Measurements from ENCODE around the gene PTPRG.
A peak's percentile ranks its signal among the peaks of the same experiment; 100 is the strongest.
"Not testable (repeated sequence)": the region's sequence is repeated elsewhere in the genome, so short reads cannot be mapped to it uniquely, and the experiment has no call there.

Gene PTPRG

GRCh38 chr3:61541694-61542093 is 19.7 kb upstream of the PTPRG start:
- Histone ChIP-seq H3K9me3 (ENCODE audit: control insufficient read depth, low read length) (no peaks in the 10 kb centered on the region), H3K9ac (no peak overlapping the region), H3K4me2 (ENCODE audit: low read length) (no peak overlapping the region), H2AFZ (no peak overlapping the region), H3K79me2 (no peaks in the 10 kb centered on the region), H3K36me3 (ENCODE audit: control insufficient read depth, insufficient read depth, low read length) (no peaks in the 10 kb centered on the region), H3K4me1 (no peaks in the 10 kb centered on the region), H3K27ac (no peak overlapping the region), H3K4me3 (ENCODE audit: low read depth, low read length) (no peak overlapping the region), H3K27me3 (ENCODE audit: control insufficient read depth, insufficient read depth, low read length) (no peaks in the 10 kb centered on the region)
- TF ChIP-seq CTCF (IDR thresholded peaks at IDR 0.05): no peak

GRCh38 chr3:61545716-61546115 is 15.7 kb upstream of the PTPRG start:
- no peak overlapping the region for H2AFZ ChIP-seq
- no peaks in the 10 kb centered on the region for H3K4me1 ChIP-seq
- no peaks in the 10 kb centered on the region for H3K36me3 ChIP-seq (ENCODE audit: control insufficient read depth, insufficient read depth, low read length)
- no peak overlapping the region for H3K9ac ChIP-seq
- H3K4me3 ChIP-seq (ENCODE audit: low read depth, low read length): no peak overlapping the region
- H3K4me2 ChIP-seq (ENCODE audit: low read length): no peak overlapping the region
- no peak for TF ChIP-seq CTCF (IDR thresholded peaks at IDR 0.05)
- no peak overlapping the region for H3K27ac ChIP-seq
- no peaks in the 10 kb centered on the region for H3K79me2 ChIP-seq
- H3K9me3 ChIP-seq (ENCODE audit: control insufficient read depth, low read length): no peaks in the 10 kb centered on the region
- H3K27me3 ChIP-seq (ENCODE audit: control insufficient read depth, insufficient read depth, low read length): no peaks in the 10 kb centered on the region

- TF ChIP-seq CTCF (IDR thresholded peaks at IDR 0.05): no peak
Observed at GRCh38 chr3:61547625-61548024, 13.7 kb upstream of the PTPRG start.

GRCh38 chr3:61552704-61553103 is 8.7 kb upstream of the PTPRG start:
- not testable (repeated sequence) for H3K4me1 ChIP-seq; H3K9me3 ChIP-seq (ENCODE audit: control insufficient read depth, low read length); H3K4me2 ChIP-seq (ENCODE audit: low read length); H3K4me3 ChIP-seq (ENCODE audit: low read depth, low read length); H3K36me3 ChIP-seq (ENCODE audit: control insufficient read depth, insufficient read depth, low read length); H3K9ac ChIP-seq; H2AFZ ChIP-seq; H3K27me3 ChIP-seq (ENCODE audit: control insufficient read depth, insufficient read depth, low read length); H3K79me2 ChIP-seq; H3K27ac ChIP-seq

More at GRCh38 chr3:61547625-61548024, 13.7 kb upstream of the PTPRG start:
- Histone ChIP-seq H3K4me3 (ENCODE audit: low read depth, low read length) (no peak overlapping the region), H3K27me3 (ENCODE audit: control insufficient read depth, insufficient read depth, low read length) (no peaks in the 10 kb centered on the region), H3K4me1 (no peaks in the 10 kb centered on the region), H2AFZ (no peak overlapping the region), H3K27ac (no peak overlapping the region), H3K79me2 (no peaks in the 10 kb centered on the region), H3K9ac (no peak overlapping the region), H3K4me2 (ENCODE audit: low read length) (no peak overlapping the region), H3K9me3 (ENCODE audit: control insufficient read depth, low read length) (no peaks in the 10 kb centered on the region), H3K36me3 (ENCODE audit: control insufficient read depth, insufficient read depth, low read length) (no peaks in the 10 kb centered on the region)

- H2AFZ ChIP-seq: no peak overlapping the region
- peak overlapping the region; percentile 3 for H3K4me3 ChIP-seq (ENCODE audit: low read depth, low read length)
- no peaks in the 10 kb centered on the region for H3K9me3 ChIP-seq (ENCODE audit: control insufficient read depth, low read length)
- no peak overlapping the region for H3K27ac ChIP-seq
- no peak overlapping the region for H3K4me2 ChIP-seq (ENCODE audit: low read length)
- TF ChIP-seq CTCF (IDR thresholded peaks at IDR 0.05): no peak
- H3K27me3 ChIP-seq (ENCODE audit: control insufficient read depth, insufficient read depth, low read length): no peaks in the 10 kb centered on the region
- no peaks in the 10 kb centered on the region for H3K36me3 ChIP-seq (ENCODE audit: control insufficient read depth, insufficient read depth, low read length)
- no peak overlapping the region for H3K9ac ChIP-seq
- peaks cover 20% of the 10 kb centered on the region for H3K79me2 ChIP-seq
- no peaks in the 10 kb centered on the region for H3K4me1 ChIP-seq
Observed at GRCh38 chr3:61559136-61559731, 2.1 kb upstream of the PTPRG start.

All from parathyroid adenoma (tissue), 2 donors.